ENCODE measurements around the gene POLR1G. TPM values are rescaled to one million over a fixed set of nuclear protein-coding genes. Genes with fewer than 3 reads are reported as not detected.
A peak's percentile ranks its signal among the peaks of the same experiment; 100 is the strongest.

The POLR1G gene
- total RNA-seq, 4 donors from 2014 or later, result 0.26 to 11.3 (median 3.5) TPM

- no peaks in the 10 kb centered on the region for H3K36me3 ChIP-seq
- peaks cover 0 to 6% of the 10 kb centered on the region in 2 donors for H3K4me1 ChIP-seq
- no peaks in the 10 kb centered on the region for H3K9me3 ChIP-seq
- no peaks in the 10 kb centered on the region for H3K27me3 ChIP-seq
- TF ChIP-seq CTCF (IDR thresholded peaks at IDR 0.05), result peak; percentile 99
- TF ChIP-seq POLR2A (IDR thresholded peaks at IDR 0.05), result peak; percentile 14 to 44
- peak overlapping the region; percentile 20 to 65 for H3K4me3 ChIP-seq
- H3K27ac ChIP-seq, result peak overlapping the region; percentile 96
- intact Hi-C loops (cut with DNase I; ENCODE audit: low total_unique reads), result loop anchor here (2.0 kb wide), 1 partner anchor 39 kb away; no protein-coding TSS in a partner anchor
- DNase-seq, result peak; percentile 90 to 92
Measured at GRCh38 chr19:45439569-45440258, 33.3 kb downstream of the POLR1G start.

- no peak for DNase-seq
- Histone ChIP-seq H3K36me3 (no peaks in the 10 kb centered on the region), H3K4me3 (peak overlapping the region; percentile 20 to 65), H3K9me3 (no peaks in the 10 kb centered on the region), H3K27ac (peak overlapping the region; percentile 96), H3K27me3 (no peaks in the 10 kb centered on the region), H3K4me1 (peaks cover 0 to 6% of the 10 kb centered on the region in 2 donors)
- intact Hi-C loops (cut with DNase I; ENCODE audit: low total_unique reads), result no loop called here
- no peak for TF ChIP-seq POLR2A (IDR thresholded peaks at IDR 0.05)
- TF ChIP-seq CTCF (IDR thresholded peaks at IDR 0.05), result no peak
Measured at GRCh38 chr19:45440259-45440638, 33.8 kb downstream of the POLR1G start.

- no peaks in the 10 kb centered on the region for H3K36me3 ChIP-seq
- DNase-seq, result no peak
- intact Hi-C loops (cut with DNase I; ENCODE audit: low total_unique reads), result no loop called here
- peaks cover 0 to 6% of the 10 kb centered on the region in 2 donors for H3K4me1 ChIP-seq
- TF ChIP-seq POLR2A (IDR thresholded peaks at IDR 0.05), result no peak
- TF ChIP-seq CTCF (IDR thresholded peaks at IDR 0.05), result no peak
- peak overlapping the region; percentile 96 for H3K27ac ChIP-seq
- no peak overlapping the region for H3K4me3 ChIP-seq
- H3K27me3 ChIP-seq, result no peaks in the 10 kb centered on the region
- H3K9me3 ChIP-seq, result no peaks in the 10 kb centered on the region
Measured at GRCh38 chr19:45440873-45441654, 34.6 kb downstream of the POLR1G start.

- Histone ChIP-seq H3K36me3 (no peaks in the 10 kb centered on the region), H3K4me1 (peaks cover 0 to 6% of the 10 kb centered on the region in 2 donors), H3K4me3 (no peak overlapping the region), H3K27ac (peak overlapping the region; percentile 90 to 92), H3K9me3 (no peaks in the 10 kb centered on the region), H3K27me3 (no peaks in the 10 kb centered on the region)
- intact Hi-C loops (cut with DNase I; ENCODE audit: low total_unique reads), result no loop called here
- DNase-seq, result no peak
- TF ChIP-seq POLR2A (IDR thresholded peaks at IDR 0.05), result no peak
- no peak for TF ChIP-seq CTCF (IDR thresholded peaks at IDR 0.05)
Measured at GRCh38 chr19:45442408-45442777, 35.9 kb downstream of the POLR1G start.

Measured in uterus (tissue), 4 donors.